Stimulated activated memory B cell treated with anti-CD40 and anti-IgM and Interleukin-4, amounts not matched to agents 10 μg/mL and 1 μg/mL and 100 μg/mL, for 72 hours (primary cell): ENCODE data around the gene CENPB.
A peak's percentile ranks its signal among the peaks of the same experiment; 100 is the strongest.

Source experiments
- ATAC-seq: fragments of 150-1000 bp; cut with Tn5 transposase; 2 replicates; pipeline ENCODE4 v1.10.0; 2021
- H3K27ac Mint-ChIP-seq: one replicate; pipeline ENCODE4 v1.8.0; 2022; ENCODE audit warnings: mild to moderate bottlenecking, mixed read lengths
- H3K27me3 Mint-ChIP-seq: one replicate; pipeline ENCODE4 v1.8.0; 2022; ENCODE audit warnings: mixed read lengths
- H3K36me3 Mint-ChIP-seq: one replicate; pipeline ENCODE4 v1.8.0; 2022; ENCODE audit warnings: mixed read lengths
- H3K4me1 Mint-ChIP-seq: one replicate; pipeline ENCODE4 v1.8.0; 2022; ENCODE audit warnings: mixed read lengths
- H3K4me3 Mint-ChIP-seq: one replicate; pipeline ENCODE4 v1.8.0; 2022; ENCODE audit warnings: mild to moderate bottlenecking, moderate library complexity, mixed read lengths
- H3K9me3 Mint-ChIP-seq: one replicate; pipeline ENCODE4 v1.8.0; 2022; ENCODE audit warnings: mixed read lengths

Gene CENPB

GRCh38 chr20:3785240-3786125, 1.1 kb downstream of the CENPB start:
- Mint-ChIP-seq H3K27ac (peak overlapping the region; percentile 72), H3K36me3 (peaks cover 10% of the 10 kb centered on the region), H3K9me3 (no peaks in the 10 kb centered on the region), H3K27me3 (no peaks in the 10 kb centered on the region), H3K4me3 (peak overlapping the region; percentile 82), H3K4me1 (peaks cover 48% of the 10 kb centered on the region)
- no peak for ATAC-seq

- no peak for ATAC-seq
- no peaks in the 10 kb centered on the region for H3K9me3 Mint-ChIP-seq
- H3K27ac Mint-ChIP-seq: peak overlapping the region; percentile 11
- H3K27me3 Mint-ChIP-seq: no peaks in the 10 kb centered on the region
- H3K4me1 Mint-ChIP-seq: peaks cover 51% of the 10 kb centered on the region
- peak overlapping the region; percentile 55 for H3K4me3 Mint-ChIP-seq
- H3K36me3 Mint-ChIP-seq: peaks cover 10% of the 10 kb centered on the region
Observed at GRCh38 chr20:3784863-3785239, 1.7 kb downstream of the CENPB start.

GRCh38 chr20:3784216-3784853, 2.2 kb downstream of the CENPB start:
- Mint-ChIP-seq H3K9me3 (no peaks in the 10 kb centered on the region), H3K27ac (no peak overlapping the region), H3K4me3 (peak overlapping the region; percentile 55), H3K27me3 (peaks cover 2% of the 10 kb centered on the region), H3K4me1 (peaks cover 56% of the 10 kb centered on the region), H3K36me3 (peaks cover 10% of the 10 kb centered on the region)
- no peak for ATAC-seq

- H3K4me3 Mint-ChIP-seq: no peak overlapping the region
- no peak overlapping the region for H3K27ac Mint-ChIP-seq
- H3K36me3 Mint-ChIP-seq: peaks cover 10% of the 10 kb centered on the region
- H3K9me3 Mint-ChIP-seq: no peaks in the 10 kb centered on the region
- H3K27me3 Mint-ChIP-seq: peaks cover 9% of the 10 kb centered on the region
- H3K4me1 Mint-ChIP-seq: peaks cover 56% of the 10 kb centered on the region
- ATAC-seq: no peak
Observed at GRCh38 chr20:3783511-3784195, 2.9 kb downstream of the CENPB start.

GRCh38 chr20:3783068-3783489, 3.5 kb downstream of the CENPB start:
- H3K27me3 Mint-ChIP-seq: peaks cover 12% of the 10 kb centered on the region
- H3K4me3 Mint-ChIP-seq: no peak overlapping the region
- no peaks in the 10 kb centered on the region for H3K9me3 Mint-ChIP-seq
- H3K4me1 Mint-ChIP-seq: peaks cover 59% of the 10 kb centered on the region
- no peak for ATAC-seq
- H3K36me3 Mint-ChIP-seq: peaks cover 10% of the 10 kb centered on the region
- peak overlapping the region; percentile 53 for H3K27ac Mint-ChIP-seq

GRCh38 chr20:3782597-3782996, 3.9 kb downstream of the CENPB start:
- Mint-ChIP-seq H3K4me3 (no peak overlapping the region), H3K27ac (peak overlapping the region; percentile 53), H3K9me3 (no peaks in the 10 kb centered on the region), H3K36me3 (peaks cover 10% of the 10 kb centered on the region), H3K4me1 (peaks cover 59% of the 10 kb centered on the region), H3K27me3 (peaks cover 12% of the 10 kb centered on the region)
- ATAC-seq: no peak

- ATAC-seq: peak; percentile 68
- Mint-ChIP-seq H3K4me1 (peaks cover 64% of the 10 kb centered on the region), H3K9me3 (no peaks in the 10 kb centered on the region), H3K36me3 (peaks cover 10% of the 10 kb centered on the region), H3K27me3 (peaks cover 12% of the 10 kb centered on the region), H3K27ac (peak within 1 kb of the TSS; percentile 53), H3K4me3 (peak within 1 kb of the TSS; percentile 68)
Observed at GRCh38 chr20:3781153-3781910, 5.2 kb downstream of the CENPB start, which contains the start of gene SPEF1. TSS of gene SPEF1 (minus strand) at chr20:3781448. CDS start at chr20:3781287, 161 bp downstream.

- Mint-ChIP-seq H3K27me3 (peaks cover 12% of the 10 kb centered on the region), H3K36me3 (no peaks in the 10 kb centered on the region), H3K9me3 (no peaks in the 10 kb centered on the region), H3K4me1 (peaks cover 53% of the 10 kb centered on the region), H3K27ac (peak overlapping the region; percentile 61), H3K4me3 (peak overlapping the region; percentile 45)
- no peak for ATAC-seq
Observed at GRCh38 chr20:3778976-3779375, 7.6 kb downstream of the CENPB start.

GRCh38 chr20:3777716-3778629, 8.6 kb downstream of the CENPB start:
- Mint-ChIP-seq H3K27me3 (peaks cover 12% of the 10 kb centered on the region), H3K36me3 (no peaks in the 10 kb centered on the region), H3K9me3 (no peaks in the 10 kb centered on the region), H3K4me3 (peak overlapping the region; percentile 89), H3K4me1 (peaks cover 46% of the 10 kb centered on the region), H3K27ac (peak overlapping the region; percentile 77)
- peak; percentile 84 for ATAC-seq

GRCh38 chr20:3777381-3777715, 9.2 kb downstream of the CENPB start:
- H3K36me3 Mint-ChIP-seq: no peaks in the 10 kb centered on the region
- H3K9me3 Mint-ChIP-seq: no peaks in the 10 kb centered on the region
- H3K4me3 Mint-ChIP-seq: peak overlapping the region; percentile 89
- H3K27ac Mint-ChIP-seq: peak overlapping the region; percentile 77
- peaks cover 46% of the 10 kb centered on the region for H3K4me1 Mint-ChIP-seq
- peak; percentile 71 for ATAC-seq
- H3K27me3 Mint-ChIP-seq: peaks cover 12% of the 10 kb centered on the region

GRCh38 chr20:3775457-3776108, 11.0 kb downstream of the CENPB start:
- Mint-ChIP-seq H3K9me3 (no peaks in the 10 kb centered on the region), H3K4me1 (peaks cover 32% of the 10 kb centered on the region), H3K36me3 (no peaks in the 10 kb centered on the region), H3K27ac (no peak overlapping the region), H3K27me3 (peaks cover 12% of the 10 kb centered on the region), H3K4me3 (no peak overlapping the region)
- no peak for ATAC-seq

GRCh38 chr20:3771552-3772058, 14.9 kb downstream of the CENPB start:
- Mint-ChIP-seq H3K4me1 (peaks cover 16% of the 10 kb centered on the region), H3K36me3 (no peaks in the 10 kb centered on the region), H3K9me3 (no peaks in the 10 kb centered on the region), H3K27ac (no peak overlapping the region), H3K4me3 (no peak overlapping the region), H3K27me3 (no peaks in the 10 kb centered on the region)
- ATAC-seq: no peak

- peak; percentile 73 for ATAC-seq
- H3K36me3 Mint-ChIP-seq: no peaks in the 10 kb centered on the region
- peak overlapping the region; percentile 89 for H3K4me3 Mint-ChIP-seq
- H3K27ac Mint-ChIP-seq: peak overlapping the region; percentile 90
- no peaks in the 10 kb centered on the region for H3K9me3 Mint-ChIP-seq
- H3K27me3 Mint-ChIP-seq: no peaks in the 10 kb centered on the region
- peaks cover 47% of the 10 kb centered on the region for H3K4me1 Mint-ChIP-seq
Observed at GRCh38 chr20:3768342-3769130, 18.0 kb downstream of the CENPB start.
